Neuronal stem cell (in vitro differentiated cells): Measurements from ENCODE around the gene OSER1.

Source experiments
- DNase-seq: peaks from one replicate; pipeline ENCODE4 v3.0.0-alpha.2; 2013; ENCODE audit warnings: low spot score
- H2AFZ ChIP-seq: one replicate; pipeline ENCODE4 v1.6.1; 2013; ENCODE audit warnings: mild to moderate bottlenecking, low read length, inconsistent platforms
- H2AK5ac ChIP-seq: 2 replicates; pipeline ENCODE4 v1.6.1; 2013; ENCODE audit warnings: low read depth, mild to moderate bottlenecking, inconsistent platforms, low read length, moderate library complexity, mixed read lengths
- H2BK120ac ChIP-seq: 2 replicates; pipeline ENCODE4 v1.6.1; 2013; ENCODE audit warnings: low read depth, mild to moderate bottlenecking, inconsistent platforms, low read length, moderate library complexity, mixed read lengths
- H2BK12ac ChIP-seq: one replicate; pipeline ENCODE4 v1.6.1; 2013; ENCODE audit warnings: low read length, inconsistent platforms
- H2BK15ac ChIP-seq: 2 replicates; pipeline ENCODE4 v1.6.1; 2013; ENCODE audit warnings: mild to moderate bottlenecking, low read length, inconsistent platforms, mixed read lengths
- H2BK5ac ChIP-seq: one replicate; pipeline ENCODE4 v1.6.1; 2013; ENCODE audit warnings: inconsistent platforms, mild to moderate bottlenecking, low read length, moderate library complexity
- H3K14ac ChIP-seq: one replicate; pipeline ENCODE4 v1.6.1; 2013; ENCODE audit warnings: low read length, inconsistent platforms
- H3K18ac ChIP-seq: 2 replicates; pipeline ENCODE4 v1.6.1; 2013; ENCODE audit warnings: low read length, inconsistent platforms
- H3K23ac ChIP-seq: 2 replicates; pipeline ENCODE4 v1.6.1; 2013; ENCODE audit warnings: low read depth, mild to moderate bottlenecking, mixed read lengths, low read length, inconsistent platforms; ENCODE audit not compliant: poor library complexity
- H3K27ac ChIP-seq: replicated peaks from 3 replicates; pipeline ENCODE4 v1.5.1; 2013; ENCODE audit warnings: low read length, inconsistent platforms
- H3K27me3 ChIP-seq, 3 experiments: 2 replicates each; pipeline ENCODE4 v1.6.1; 2013; ENCODE audit warnings: low read length in 3 of 3, mild to moderate bottlenecking in 2 of 3, inconsistent platforms in 1 of 3, low read depth in 1 of 3, mixed read lengths in 1 of 3, moderate library complexity in 1 of 3; ENCODE audit not compliant: control insufficient read depth in 3 of 3, insufficient read depth in 3 of 3
- H3K36me3 ChIP-seq, 2 donors: replicated peaks in 1 of 2; 2 replicates each; pipeline ENCODE4 v1.6.1; 2013; ENCODE audit warnings: low read length in 2 of 2; ENCODE audit not compliant: control insufficient read depth in 2 of 2, insufficient read depth in 2 of 2
- H3K4ac ChIP-seq: 2 replicates; pipeline ENCODE4 v1.6.1; 2013; ENCODE audit warnings: inconsistent platforms, mild to moderate bottlenecking, low read length, moderate library complexity
- H3K4me1 ChIP-seq, 2 donors: 1 replicate in 1 of 2; 2 replicates in 1 of 2; pipeline ENCODE4 v1.6.1; 2013; ENCODE audit warnings: low read length in 2 of 2, low read depth in 1 of 2; ENCODE audit not compliant: control insufficient read depth in 2 of 2, insufficient read depth in 1 of 2
- H3K4me2 ChIP-seq: one replicate; pipeline ENCODE4 v1.6.1; 2013; ENCODE audit warnings: mild to moderate bottlenecking, low read length, inconsistent platforms; ENCODE audit not compliant: insufficient read depth, poor library complexity, severe bottlenecking
- H3K4me3 ChIP-seq, 2 donors: 2 replicates each; pipeline ENCODE4 v1.5.1; 2013; ENCODE audit warnings: low read length in 2 of 2, mild to moderate bottlenecking in 2 of 2, inconsistent platforms in 1 of 2, moderate library complexity in 1 of 2
- H3K79me1 ChIP-seq: one replicate; pipeline ENCODE4 v1.6.1; 2013; ENCODE audit warnings: low read depth, mild to moderate bottlenecking, inconsistent platforms, low read length, moderate library complexity
- H3K9ac ChIP-seq: one replicate; pipeline ENCODE4 v1.6.1; 2013; ENCODE audit warnings: mild to moderate bottlenecking, low read depth, low read length, inconsistent platforms; ENCODE audit not compliant: poor library complexity
- H3K9me3 ChIP-seq, 2 donors: replicated peaks in 1 of 2; 2 replicates each; pipeline versions ENCODE3 to v1.6.1; 2013; ENCODE audit warnings: low read length in 2 of 2, mild to moderate bottlenecking in 2 of 2, inconsistent platforms in 1 of 2, low read depth in 1 of 2, mixed read lengths in 1 of 2, moderate library complexity in 1 of 2; ENCODE audit not compliant: control insufficient read depth in 2 of 2, insufficient read depth in 1 of 2
- H4K8ac ChIP-seq: one replicate; pipeline ENCODE4 v1.6.1; 2013; ENCODE audit warnings: low read depth, mild to moderate bottlenecking, inconsistent platforms, low read length, moderate library complexity
- H4K91ac ChIP-seq: one replicate; pipeline ENCODE4 v1.6.1; 2013; ENCODE audit warnings: low read length, low read depth, mild to moderate bottlenecking, inconsistent platforms; ENCODE audit not compliant: poor library complexity
- WGBS, 2 donors: extraction: QIAGEN DNeasy Blood & Tissue Kit; methylation state at CpG; one replicate each; pipeline ENCODE4 v1.1.7; 2013; ENCODE audit warnings: missing lambda C conversion rate in 2 of 2, mixed read lengths in 1 of 2; ENCODE audit not compliant: insufficient read length in 2 of 2, insufficient replicate concordance in 1 of 2; ENCODE audit errors: extremely low coverage in 2 of 2; 5-methylcytosine and 5-hydroxymethylcytosine counted together

Gene OSER1

DNA sequence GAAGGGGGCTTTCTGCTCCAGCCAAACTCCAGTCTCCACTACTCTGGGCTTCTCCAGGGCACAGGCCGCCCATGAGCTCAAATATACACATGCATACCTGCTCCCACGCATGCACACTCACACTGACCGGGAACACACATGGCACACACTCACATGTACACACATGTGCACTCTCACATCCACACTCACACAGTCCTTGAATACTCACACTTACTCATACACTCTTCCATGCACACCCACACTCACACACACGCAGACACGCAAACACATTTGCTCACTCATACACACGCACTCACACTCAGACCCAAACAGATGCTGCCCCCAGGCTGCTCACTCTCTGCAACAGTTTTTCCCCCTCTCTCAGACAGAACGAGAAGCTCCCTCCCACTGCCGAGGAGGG lies 43.5 kb upstream of the OSER1 start:
- Histone ChIP-seq H3K27ac (no peak overlapping the region), H2BK12ac (no peak overlapping the region), H3K27me3 (peaks cover 0 to 2% (median 0%) of the 10 kb centered on the region in 3 experiments), H3K4me2 (no peak overlapping the region), H3K23ac (peak overlapping the region; percentile 18), H3K4me1 (no peaks in the 10 kb centered on the region), H2AK5ac (no peak overlapping the region), H3K4me3 (peak overlapping the region in 1 of 2 donors; percentile 47), H4K8ac (no peak overlapping the region), H4K91ac (no peak overlapping the region), H3K9ac (no peak overlapping the region), H3K36me3 (peaks cover 0 to 1% of the 10 kb centered on the region in 2 donors), H2BK120ac (no peak overlapping the region), H3K14ac (no peak overlapping the region), H3K9me3 (no peaks in the 10 kb centered on the region), H2AFZ (no peak overlapping the region), H3K4ac (no peak overlapping the region), H2BK5ac (peak overlapping the region; percentile 46), H2BK15ac (no peak overlapping the region), H3K79me1 (peaks cover 2% of the 10 kb centered on the region), H3K18ac (no peak overlapping the region)
- WGBS, 2 donors: no CpG with 5 or more reads among the region's 8 CpGs
- DNase-seq: no peak

DNA sequence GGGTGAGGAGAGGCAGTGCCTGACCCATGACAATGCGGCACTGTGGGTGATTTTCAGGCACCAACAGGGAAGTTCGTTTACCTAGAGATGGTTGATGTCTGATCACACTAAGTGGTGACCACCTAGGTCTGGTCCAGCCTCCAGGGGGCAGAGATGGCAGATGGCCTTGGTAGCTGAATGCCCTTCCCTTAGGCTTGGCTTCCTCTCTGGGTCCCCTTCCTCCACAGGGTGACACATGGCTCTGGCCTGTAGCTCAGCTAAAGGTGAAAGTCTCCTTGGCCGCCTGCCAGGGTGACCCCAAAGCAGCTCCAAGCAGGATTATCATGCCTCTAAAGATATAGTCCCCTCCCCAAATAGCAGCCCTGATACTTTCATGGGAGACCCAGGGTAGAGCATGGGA lies 43.0 kb upstream of the OSER1 start:
- H3K18ac ChIP-seq: no peak overlapping the region
- peaks cover 0 to 2% (median 0%) of the 10 kb centered on the region in 3 experiments for H3K27me3 ChIP-seq
- H2AK5ac ChIP-seq: no peak overlapping the region
- H3K27ac ChIP-seq: no peak overlapping the region
- H2BK5ac ChIP-seq: no peak overlapping the region
- no peak overlapping the region for H2BK15ac ChIP-seq
- H3K36me3 ChIP-seq: peaks cover 0 to 1% of the 10 kb centered on the region in 2 donors
- H3K23ac ChIP-seq: no peak overlapping the region
- no peak overlapping the region for H3K14ac ChIP-seq
- no peak overlapping the region for H3K9ac ChIP-seq
- no peak overlapping the region for H4K8ac ChIP-seq
- H3K4me1 ChIP-seq: no peaks in the 10 kb centered on the region
- H2AFZ ChIP-seq: no peak overlapping the region
- no peak overlapping the region for H3K4me3 ChIP-seq
- H2BK120ac ChIP-seq: no peak overlapping the region
- no peak overlapping the region for H2BK12ac ChIP-seq
- H3K79me1 ChIP-seq: peaks cover 2% of the 10 kb centered on the region
- H3K9me3 ChIP-seq: no peaks in the 10 kb centered on the region
- DNase-seq: no peak
- no peak overlapping the region for H3K4me2 ChIP-seq
- WGBS, 2 donors: no CpG with 5 or more reads among the region's 3 CpGs
- no peak overlapping the region for H3K4ac ChIP-seq
- H4K91ac ChIP-seq: no peak overlapping the region

DNA sequence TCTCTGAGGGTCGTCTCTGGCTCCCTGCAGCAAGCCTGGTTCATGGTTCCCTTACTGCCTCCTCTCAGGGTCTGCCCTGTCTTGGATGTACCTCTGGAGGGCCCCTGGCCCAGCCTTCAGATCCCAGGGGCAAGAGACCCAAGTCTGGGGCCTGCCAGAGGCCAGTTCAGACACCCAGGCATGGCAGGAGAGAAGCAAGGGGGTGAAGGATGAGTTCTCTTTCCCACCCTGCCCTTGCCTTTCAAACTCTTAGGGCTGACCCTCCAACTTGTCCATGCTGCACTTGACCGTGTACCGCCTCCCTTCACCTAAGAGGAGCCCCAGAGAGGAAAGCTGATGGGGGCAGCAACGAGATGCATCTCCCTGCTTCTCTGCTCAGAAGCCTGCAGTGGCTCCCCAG lies 40.7 kb upstream of the OSER1 start:
- no peak overlapping the region for H3K4me2 ChIP-seq
- H3K9ac ChIP-seq: no peak overlapping the region
- H2AK5ac ChIP-seq: no peak overlapping the region
- no peak overlapping the region for H3K14ac ChIP-seq
- no peak overlapping the region for H3K4me3 ChIP-seq
- no peak overlapping the region for H3K27ac ChIP-seq
- H3K4me1 ChIP-seq: peaks cover 3 to 5% of the 10 kb centered on the region in 2 donors
- no peak overlapping the region for H4K8ac ChIP-seq
- DNase-seq: no peak
- H3K36me3 ChIP-seq: peaks cover 0 to 1% of the 10 kb centered on the region in 2 donors
- H3K23ac ChIP-seq: no peak overlapping the region
- no peak overlapping the region for H2BK12ac ChIP-seq
- H3K9me3 ChIP-seq: no peaks in the 10 kb centered on the region
- H2AFZ ChIP-seq: no peak overlapping the region
- no peak overlapping the region for H3K18ac ChIP-seq
- H3K27me3 ChIP-seq: peaks cover 0 to 6% (median 0%) of the 10 kb centered on the region in 3 experiments
- H3K4ac ChIP-seq: no peak overlapping the region
- no CpG with 5 or more reads among the region's 4 CpGs for WGBS, 2 donors
- H2BK5ac ChIP-seq: no peak overlapping the region
- H3K79me1 ChIP-seq: no peaks in the 10 kb centered on the region
- no peak overlapping the region for H2BK15ac ChIP-seq
- no peak overlapping the region for H4K91ac ChIP-seq
- H2BK120ac ChIP-seq: no peak overlapping the region

DNA sequence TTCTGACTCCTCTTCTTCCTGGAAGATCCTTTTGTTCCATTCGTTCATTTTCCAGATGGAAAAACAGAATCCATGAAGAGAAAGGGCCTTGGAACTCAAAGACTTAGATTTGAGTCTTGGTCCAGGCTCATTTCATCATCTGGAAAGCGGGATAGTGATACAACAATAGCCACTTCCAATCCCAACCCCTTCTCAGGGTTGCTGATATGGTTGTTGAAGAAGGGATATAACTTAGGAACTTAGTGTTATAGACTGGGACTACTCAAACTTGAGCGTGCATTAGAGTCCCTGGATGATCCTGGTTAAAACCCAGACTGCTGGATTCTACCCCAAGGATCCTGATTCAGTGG lies 37.8 kb upstream of the OSER1 start:
- Histone ChIP-seq H3K36me3 (peaks cover 0 to 1% of the 10 kb centered on the region in 2 donors), H3K27ac (no peak overlapping the region), H3K4me3 (no peak overlapping the region), H2BK120ac (no peak overlapping the region), H2BK5ac (no peak overlapping the region), H3K9me3 (no peaks in the 10 kb centered on the region), H3K18ac (no peak overlapping the region), H3K79me1 (no peaks in the 10 kb centered on the region), H2AFZ (no peak overlapping the region), H4K8ac (no peak overlapping the region), H3K4me2 (no peak overlapping the region), H3K23ac (no peak overlapping the region), H3K27me3 (peaks cover 0 to 8% (median 4%) of the 10 kb centered on the region in 3 experiments), H3K9ac (no peak overlapping the region), H3K14ac (no peak overlapping the region), H4K91ac (no peak overlapping the region), H2BK12ac (no peak overlapping the region), H3K4ac (no peak overlapping the region), H3K4me1 (peaks cover 3 to 5% of the 10 kb centered on the region in 2 donors), H2AK5ac (no peak overlapping the region), H2BK15ac (no peak overlapping the region)
- DNase-seq: no peak
- WGBS, 2 donors: no CpG with 5 or more reads among the region's 3 CpGs
